Right kidney (tissue), 1 donor: ENCODE results near the gene PIAS1.
A peak's percentile ranks its signal among the peaks of the same experiment; 100 is the strongest.
"Not testable (repeated sequence)": the region's sequence is repeated elsewhere in the genome, so short reads cannot be mapped to it uniquely, and the experiment has no call there.

ENCODE experiments used
- DNase-seq: peaks from one replicate; pipeline ENCODE4 v3.0.0-alpha.2; 2016

The PIAS1 gene

DNA sequence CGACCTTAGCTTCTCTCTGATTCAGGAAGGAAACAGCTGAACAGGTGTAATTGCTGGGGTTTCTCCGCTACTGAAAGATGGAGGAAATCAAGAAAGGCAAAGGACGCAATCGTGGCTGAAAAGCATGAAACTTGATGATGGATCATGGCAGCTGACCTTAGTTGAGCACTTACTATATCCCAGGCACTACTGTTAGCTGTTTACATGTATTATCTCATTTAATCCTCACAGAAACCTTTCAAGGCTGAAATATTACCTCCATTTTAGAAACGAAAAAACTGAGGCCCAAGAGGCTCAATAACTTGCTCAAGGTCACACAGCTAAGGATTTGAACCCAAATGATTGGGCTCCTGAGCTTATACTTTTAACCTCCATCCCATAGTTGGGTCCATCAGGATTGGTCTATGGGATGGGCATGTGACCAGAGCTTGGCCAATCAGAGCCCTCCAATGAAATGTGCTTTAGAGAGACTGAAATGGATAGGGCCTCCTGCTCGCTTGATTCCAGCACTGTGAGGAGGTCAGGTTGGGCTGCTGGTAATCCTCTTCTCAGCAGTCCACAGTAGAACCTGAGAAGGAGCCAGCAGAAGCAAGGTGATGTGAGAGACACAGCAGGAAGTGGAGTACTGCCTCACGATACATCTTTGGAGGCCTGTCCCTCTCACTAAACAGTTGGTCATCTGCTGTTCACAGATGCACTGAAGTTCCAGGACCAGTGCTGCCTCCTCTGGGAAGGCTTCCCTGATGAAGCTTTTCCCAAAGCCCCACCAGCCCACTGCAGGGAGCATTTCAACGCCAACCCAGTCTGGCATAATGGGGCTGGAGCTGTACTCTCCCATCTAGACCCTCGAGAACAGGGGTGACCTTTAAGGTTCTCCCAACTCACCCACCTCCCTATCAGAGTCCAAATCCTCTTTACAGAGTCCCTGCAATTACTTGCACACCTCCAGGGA is 165.0 kb downstream of the PIAS1 start:
- no peak for DNase-seq

DNA sequence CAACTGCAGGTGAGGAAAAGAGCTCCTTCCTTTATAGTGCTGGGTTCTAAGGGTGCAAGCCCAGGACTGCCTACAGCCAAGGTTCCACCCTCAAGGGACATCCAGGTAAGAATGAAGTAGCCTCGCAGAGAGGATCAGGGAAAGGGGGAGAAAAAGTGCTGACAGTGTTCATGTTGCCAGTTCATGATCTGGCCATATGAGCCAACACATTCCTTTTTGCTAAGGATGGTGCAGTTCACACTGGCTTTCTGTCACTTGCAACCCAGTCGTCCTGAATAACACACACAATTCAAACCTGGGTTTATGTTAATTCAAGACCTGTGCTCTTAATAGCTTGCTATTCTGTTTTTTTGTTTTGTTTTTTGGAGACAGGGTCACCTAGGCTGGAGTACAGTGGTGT is 166.4 kb downstream of the PIAS1 start:
- DNase-seq, result no peak

DNA sequence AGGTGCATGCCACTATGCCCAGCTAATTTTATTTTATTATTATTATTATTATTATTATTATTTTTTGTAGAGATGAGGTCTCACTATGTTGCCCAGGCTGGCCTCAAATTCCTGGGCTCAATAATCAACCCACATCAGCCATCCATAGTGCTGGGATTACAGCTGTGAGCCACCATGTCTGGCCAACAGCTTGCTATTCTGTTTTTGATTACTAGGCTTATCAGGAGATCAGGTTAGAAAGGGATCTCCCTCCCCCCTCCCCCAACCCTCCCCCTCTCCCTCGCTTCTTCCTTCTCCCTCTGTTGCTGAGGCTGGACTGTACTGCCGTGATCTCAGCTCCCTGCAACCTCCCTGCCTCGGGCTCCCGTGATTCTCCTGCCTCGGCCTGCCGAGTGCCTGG is 166.9 kb downstream of the PIAS1 start:
- DNase-seq, result no peak

DNA sequence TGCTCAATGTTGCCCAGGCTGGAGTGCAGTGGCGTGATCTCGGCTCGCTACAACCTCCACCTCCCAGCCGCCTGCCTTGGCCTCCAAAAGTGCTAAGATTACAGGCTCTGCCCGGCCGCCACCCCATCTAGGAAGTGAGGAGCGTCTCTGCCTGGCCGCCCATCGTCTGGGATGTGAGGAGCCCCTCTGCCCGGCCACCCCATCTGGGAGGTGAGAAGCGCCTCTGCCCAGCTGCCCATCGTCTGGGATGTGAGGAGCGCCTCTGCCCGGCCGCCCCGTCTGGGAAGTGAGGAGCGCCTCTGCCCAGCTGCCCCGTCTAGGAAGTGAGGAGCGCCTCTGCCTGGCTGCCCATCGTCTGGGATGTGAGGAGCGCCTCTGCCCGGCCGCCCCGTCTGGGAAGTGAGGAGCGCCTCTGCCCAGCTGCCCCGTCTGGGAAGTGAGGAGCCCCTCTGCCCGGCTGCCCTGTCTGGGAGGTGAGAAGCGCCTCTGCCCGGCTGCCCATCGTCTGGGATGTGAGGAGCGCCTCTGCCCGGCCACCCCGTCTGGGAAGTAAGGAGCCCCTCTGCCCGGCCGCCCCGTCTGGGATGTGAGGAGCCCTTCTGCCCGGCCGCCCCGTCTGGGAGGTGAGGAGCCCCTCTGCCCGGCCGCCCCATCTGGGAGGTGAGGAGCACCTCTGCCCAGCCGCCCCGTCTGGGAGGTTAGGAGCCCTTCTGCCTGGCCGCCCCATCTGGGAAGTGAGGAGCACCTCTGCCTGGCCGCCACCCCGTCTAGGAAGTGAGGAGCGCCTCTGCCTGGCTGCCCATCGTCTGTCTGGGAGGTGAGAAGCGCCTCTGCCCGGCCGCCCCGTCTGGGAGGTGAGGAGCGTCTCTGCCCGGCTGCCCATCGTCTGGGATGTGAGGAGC is 167.7 kb downstream of the PIAS1 start:
- DNase-seq, result not testable (repeated sequence)

DNA sequence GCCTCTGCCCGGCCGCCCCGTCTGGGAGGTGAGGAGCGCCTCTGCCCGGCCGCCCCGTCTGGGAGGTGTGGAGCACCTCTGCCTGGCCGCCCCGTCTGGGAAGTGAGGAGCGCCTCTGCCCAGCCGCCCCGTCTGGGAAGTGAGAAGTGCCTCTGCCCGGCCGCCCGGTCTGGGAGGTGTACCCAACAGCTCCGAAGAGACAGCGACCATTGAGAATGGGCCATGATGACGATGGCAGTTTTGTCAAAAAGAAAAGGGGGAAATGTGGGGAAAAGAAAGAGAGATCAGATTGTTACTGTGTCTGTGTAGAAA is 168.3 kb downstream of the PIAS1 start:
- not testable (repeated sequence) for DNase-seq

DNA sequence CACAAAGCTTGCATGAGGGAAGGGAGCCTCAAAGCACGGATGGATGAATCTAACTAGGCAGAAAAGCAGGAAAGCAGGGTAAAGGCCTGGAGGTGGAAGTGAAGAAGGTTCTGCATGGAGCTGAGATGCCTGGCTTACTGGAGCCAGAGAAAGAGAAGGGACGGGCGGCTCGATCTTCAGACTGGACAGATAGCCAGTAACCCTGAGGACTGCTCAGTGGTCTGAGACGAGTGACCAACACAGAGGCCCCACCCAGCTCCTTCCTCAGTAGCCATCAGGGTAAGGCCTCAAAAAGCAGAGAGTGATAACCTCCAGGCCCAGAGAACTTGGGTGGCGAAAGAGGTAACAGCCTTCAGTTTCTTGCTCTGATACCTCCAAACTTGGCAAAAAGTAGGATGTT is 169.1 kb downstream of the PIAS1 start:
- no peak for DNase-seq

DNA sequence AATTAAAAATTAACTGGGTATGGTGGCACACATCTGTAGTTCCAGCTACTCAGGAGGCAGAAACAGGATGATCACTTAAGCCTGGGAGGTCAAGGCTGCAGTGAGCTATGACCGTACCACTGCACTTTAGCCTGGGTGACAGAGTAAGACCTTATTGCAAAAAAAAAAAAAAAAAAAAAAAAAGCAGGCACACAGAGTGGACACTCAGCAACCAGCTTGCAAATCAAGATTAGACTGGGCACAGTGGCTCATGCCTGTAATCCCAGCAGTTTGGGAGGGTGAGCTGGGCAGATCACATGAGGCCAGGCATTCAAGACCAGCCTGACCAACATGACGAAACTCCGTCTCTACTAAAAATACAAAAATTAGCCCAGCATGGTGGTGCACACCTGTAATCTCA is 170.0 kb downstream of the PIAS1 start:
- DNase-seq, result no peak

DNA sequence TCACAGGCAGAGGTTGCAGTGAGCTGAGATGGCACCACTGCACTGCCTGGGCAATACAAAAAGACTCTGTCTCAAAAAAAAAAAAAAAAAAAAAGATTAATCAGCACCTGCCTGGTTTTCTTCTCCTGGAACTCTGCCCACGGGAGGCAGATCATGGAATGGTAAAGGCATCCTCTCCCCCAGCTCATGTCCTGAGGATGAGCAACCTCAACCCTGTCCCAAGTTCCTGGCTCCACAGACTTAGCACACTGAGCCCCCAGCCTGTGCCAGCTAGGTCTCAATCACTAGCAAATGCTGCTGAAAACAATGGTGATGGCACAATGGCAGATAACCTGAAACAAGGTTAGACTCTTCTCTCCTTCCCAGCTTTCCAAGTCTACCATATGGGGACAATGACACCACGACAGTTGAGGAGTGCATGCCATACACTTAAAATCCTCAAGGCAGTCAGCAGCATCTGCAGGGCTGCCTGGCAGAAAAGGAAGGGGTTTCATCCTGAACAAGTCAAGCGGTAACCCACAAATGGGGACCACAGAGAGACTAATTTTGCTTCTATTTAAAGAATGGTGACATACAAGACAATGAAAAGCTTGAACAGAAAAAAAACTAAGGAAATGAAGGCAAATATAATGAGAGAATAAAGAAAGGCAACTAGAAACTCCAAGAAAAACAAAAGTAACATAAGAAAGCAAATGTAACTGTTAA is 170.6 kb downstream of the PIAS1 start:
- no peak for DNase-seq

DNA sequence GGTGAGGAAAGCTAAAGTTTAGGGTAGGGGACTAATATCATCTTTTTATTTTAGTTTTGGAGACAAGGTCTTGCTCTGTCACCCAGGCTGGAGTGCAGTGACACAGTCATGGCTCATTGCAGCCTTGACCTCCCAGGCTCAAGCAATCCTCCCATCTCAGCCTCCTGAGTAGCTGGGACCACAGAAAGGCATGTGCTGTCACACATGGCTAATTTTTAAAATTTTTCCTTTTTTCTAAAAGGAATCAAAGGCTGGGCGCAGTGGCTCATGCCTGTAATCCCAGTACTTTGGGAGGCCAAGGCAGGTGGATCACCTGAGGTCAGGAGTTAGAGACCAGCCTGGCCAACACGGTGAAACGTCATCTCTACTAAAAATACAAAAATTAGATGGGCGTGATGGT is 171.3 kb downstream of the PIAS1 start:
- not testable (repeated sequence) for DNase-seq

DNA sequence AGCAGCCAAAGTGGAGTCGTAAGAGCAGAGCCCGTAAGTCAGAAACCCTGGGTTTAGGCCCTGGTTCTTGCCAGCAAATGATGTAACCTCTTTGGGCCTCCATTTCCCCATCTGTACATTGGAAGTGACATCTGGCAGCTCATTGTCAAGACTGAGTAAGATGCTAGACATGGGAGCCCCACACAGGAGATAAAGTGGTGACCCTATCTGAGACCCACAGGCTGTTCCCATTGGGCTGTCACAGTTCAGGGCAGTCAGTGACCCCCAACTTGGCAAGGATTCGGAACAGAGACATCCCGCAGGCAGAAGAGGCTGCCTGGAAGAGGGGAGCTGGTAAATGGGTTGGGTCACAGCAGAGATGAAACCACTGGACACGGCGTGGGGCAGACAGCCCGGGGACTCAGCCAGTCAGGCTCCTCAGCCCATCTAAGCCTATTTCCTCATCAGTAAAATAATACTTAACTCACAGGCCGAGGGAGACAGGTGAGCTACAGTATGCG is 173.6 kb downstream of the PIAS1 start:
- no peak for DNase-seq

DNA sequence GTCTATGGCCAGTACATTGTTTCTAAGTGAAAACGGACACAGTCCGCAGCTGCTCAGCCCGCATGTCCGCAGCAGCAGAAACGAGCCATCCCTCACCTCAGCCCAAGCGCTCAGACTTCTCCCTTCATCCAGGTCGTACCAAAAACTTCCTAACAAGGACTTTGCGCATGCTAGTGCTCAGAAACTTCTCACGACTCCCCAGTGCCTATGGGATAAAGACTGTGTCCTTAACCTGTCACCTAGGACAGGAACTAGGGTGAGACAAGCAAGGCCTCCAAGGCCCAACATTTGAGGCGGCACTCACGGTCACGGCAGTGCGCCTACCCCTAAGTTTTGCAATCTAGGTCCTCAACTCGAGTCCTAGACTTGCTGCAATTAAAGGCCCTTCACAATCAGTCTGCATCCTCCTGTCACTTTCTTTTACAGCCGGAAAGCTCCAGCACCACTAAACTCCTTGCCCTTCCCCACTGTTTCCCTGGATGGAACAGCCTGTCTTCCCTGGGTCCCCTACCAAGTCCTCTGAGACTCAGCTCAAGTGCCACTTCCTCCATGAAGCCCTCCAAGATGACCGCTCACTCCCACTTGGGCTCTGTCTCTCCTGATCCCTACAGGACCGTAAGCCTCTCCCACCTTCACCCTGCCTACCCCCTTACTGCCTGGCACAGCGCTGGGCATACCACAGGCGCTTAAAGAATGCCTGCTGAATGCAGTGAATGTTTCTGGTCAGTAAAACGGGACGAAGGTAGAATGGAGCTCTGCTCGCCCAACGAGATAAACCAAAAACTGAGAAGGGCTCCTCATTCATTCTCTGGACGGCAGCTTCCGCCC is 174.2 kb downstream of the PIAS1 start:
- DNase-seq, result no peak

DNA sequence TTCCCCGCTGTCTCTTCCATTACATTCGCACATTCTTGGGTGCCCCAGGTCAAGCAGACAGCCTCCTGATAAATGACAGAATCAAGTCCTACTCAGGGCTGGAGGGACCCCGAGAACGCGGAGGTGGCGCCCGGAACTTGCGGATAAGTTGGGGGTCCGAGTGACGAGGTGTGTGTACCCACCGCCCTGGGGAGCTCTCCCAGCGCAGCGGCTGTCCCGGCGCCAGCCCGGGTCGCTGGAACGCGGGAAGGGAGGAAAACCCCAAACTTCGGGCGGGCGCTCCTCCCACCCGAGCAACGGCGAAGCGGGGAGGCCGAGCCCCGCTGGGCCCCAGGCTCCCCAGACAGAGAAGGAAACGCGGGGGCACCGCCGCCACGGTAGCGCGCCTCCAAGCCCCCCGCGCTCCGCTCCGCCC is 174.9 kb downstream of the PIAS1 start:
- no peak for DNase-seq

DNA sequence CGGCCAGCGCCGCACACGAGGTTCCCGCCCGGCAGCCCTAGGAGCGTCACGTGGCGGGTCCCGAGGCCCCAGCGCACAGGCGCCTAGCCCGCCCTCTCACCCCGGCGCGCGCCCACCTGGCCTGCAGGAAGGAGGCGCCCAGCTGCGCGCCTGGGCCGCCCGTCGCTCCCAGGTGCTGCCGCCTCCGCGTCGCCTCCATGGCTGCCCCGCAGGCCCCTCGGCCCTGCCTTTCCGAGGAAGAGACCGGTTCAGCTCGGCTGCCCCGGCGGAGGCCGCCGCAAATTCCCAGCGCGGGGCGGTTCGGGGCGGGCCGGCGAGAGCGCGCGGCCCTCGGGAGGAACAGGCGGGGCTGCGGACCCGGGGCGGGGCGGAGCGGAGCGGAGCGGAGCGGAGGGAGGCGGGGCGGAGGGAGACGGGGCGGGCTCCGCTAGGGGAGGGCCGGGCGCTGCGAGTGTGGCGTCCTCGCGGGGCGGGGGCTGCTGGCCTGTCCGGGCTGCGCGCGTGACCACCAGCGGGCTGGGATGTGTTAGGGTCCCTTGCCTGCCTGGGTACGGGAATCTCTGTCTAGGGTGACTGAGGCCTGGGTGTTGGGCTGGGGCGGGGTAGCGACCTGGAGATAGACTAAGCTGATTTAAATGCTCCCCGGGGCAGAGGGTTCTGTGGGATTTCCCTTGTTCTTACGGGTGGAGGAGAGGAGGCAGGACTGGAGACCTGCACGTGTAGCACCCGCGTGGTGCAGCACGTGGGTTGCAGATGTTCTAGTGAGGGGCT is 175.5 kb downstream of the PIAS1 start, which contains the start of gene CLN6:
Gene CLN6 (minus strand): TSS at position 343 of the 771 bp plus-strand sequence. CDS start 144 bp downstream, at position 199.
- peak; percentile 98 for DNase-seq

DNA sequence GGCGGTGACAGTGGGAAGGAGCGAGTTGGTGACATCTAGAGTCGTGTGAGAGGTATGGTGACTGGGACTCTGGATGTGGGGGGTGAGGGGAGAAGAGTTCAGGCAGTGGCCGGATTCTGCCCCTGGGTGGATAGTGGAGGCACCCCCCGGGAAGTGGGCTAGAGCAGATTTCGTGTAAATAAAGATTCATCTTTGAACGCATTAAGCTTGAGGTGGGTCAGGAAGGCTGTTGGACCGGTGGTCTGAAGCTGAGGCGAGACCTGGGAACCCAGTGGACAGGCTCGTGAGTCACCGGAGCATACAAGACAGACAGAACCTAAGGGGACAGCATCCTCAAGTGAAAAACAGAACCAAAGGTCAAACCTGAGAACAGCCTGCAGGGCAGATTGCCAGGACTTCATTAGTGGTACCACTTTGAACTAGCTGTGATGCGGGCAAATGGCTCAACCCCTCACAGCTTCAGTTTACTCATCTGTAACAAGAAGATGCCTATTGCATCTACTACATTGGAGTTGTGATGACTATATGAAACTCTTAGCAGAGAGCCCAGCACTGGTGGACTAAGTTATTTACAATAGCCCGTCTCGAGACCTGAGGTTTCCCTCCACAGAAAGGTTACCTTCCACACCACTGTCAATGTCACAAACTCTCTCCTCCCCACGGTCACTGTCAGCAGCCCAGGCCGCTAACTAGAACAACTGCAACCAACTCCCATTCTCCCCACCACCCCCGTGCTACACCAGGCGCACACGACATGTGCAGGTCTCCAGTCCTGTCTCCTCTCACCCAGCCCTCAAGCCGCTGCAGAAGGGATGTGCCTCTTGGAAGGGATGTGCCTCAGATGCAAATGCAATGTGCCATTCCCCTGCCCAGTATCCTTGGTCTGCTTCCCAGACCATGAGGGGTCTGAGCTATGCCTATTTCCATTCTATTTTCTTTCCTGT is 176.3 kb downstream of the PIAS1 start:
- no peak for DNase-seq

DNA sequence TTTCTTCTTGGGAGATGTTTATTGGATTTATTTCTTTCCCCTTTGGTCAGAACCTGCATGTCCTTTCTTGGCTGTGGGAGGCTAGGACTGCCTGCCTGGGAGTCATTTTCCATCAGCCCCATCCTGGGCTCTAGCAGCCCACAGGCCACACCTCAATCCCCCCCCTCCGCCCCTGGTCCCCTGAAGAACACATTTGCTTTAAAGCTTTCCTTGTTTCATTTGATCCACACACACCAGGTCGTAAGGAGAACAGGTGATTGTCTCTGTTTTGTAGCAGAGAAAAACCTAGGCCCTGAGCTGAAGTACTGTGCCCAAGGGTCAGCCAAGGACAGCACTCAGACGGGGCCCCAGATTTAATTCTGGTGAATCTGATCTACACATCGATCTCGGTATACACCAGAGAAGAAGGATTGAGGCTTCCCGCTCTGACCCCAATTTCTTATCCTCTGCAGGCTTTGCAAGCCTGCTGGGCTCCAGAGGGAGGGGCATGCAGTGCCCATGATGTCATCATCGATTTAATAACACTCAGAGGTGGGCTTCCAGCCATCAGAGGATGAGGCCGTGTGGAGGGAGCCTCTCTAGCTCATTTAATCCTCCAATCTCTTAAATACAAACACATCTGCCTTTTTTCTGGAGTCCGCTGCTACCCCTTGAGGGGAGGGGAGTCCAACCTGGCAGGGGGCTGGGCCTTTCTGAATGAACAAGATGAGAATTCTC is 177.1 kb downstream of the PIAS1 start:
- no peak for DNase-seq

DNA sequence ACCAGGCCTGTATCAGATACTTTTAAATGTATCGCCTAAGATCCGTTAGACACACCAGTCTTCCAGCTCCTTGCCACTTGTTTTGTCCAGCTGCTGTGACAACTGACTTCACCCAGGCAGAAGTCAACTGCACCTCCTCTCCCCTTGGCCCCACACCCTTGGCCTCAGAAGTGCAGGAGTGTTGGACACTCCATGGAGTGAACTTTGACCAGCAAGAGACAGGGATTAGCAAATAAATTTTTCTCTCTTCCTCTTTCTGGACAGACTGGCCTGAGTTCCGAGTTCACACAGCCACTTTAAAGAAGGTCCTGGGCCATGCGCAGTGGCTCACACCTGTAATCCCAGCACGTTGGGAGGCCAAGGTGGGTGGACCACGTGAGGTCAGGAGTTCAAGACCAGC is 178.3 kb downstream of the PIAS1 start:
- no peak for DNase-seq

DNA sequence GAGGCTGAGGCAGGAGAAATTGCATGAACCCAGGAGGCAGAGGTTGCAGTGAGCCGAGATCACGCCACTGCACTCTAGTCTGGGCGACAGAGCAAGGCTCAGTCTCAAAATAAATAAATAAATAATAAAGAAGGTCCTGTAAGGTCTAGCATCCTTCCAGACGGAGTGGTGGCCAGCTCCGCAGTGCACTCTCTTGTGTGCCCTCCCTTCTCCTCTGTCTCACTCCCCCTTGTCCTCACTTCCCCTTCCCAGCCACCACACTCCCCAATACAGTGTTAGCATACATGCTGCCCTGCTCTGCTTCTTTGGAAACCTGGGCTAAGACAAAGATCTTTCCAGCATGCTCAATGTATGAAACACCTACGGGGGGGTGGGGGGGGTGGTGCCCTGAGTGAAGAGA is 178.8 kb downstream of the PIAS1 start:
- no peak for DNase-seq

DNA sequence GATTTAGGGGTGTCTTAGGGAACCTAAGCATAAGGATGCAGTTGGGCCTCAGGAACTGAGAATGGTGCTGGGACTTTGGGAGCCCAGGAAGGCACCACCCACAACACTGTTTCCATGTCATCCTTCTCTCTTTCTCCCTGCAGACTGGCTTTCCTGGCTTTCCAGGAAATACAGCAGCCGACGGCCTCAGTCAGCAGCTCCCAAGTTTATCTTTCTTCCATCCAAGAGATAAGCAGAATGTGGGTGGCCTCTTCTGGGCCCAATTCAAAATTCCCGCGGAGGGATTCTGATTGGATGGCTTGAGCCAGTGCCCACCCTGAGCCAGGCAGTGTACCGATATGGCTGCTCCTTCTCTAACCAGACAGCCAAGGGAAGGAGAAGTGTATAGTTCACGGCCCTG is 179.9 kb downstream of the PIAS1 start:
- DNase-seq, result no peak

DNA sequence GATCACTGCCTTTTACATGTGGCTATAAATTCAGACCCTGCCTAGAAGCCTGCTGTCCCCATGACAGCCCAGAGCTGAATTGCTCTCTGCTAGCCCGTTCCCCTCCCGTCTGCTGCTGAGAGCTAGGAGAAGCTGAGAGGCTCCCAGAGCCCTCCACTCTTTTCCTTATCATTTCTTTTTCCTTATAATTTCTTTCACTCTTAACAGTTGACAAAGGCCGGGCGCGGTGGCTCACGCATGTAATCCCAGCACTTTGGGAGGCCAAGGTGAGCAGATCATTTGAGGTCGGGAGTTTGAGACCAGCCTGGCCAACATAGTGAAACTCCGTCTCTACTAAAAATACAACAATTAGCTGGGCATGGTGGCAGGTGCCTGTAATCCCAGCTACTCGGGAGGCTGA is 180.4 kb downstream of the PIAS1 start:
- DNase-seq, result not testable (repeated sequence)
